ENCODE measurements around the gene KRT2.
"Not testable (repeated sequence)": the region's sequence is repeated elsewhere in the genome, so short reads cannot be mapped to it uniquely, and the experiment has no call there.

KRT2 gene

DNA sequence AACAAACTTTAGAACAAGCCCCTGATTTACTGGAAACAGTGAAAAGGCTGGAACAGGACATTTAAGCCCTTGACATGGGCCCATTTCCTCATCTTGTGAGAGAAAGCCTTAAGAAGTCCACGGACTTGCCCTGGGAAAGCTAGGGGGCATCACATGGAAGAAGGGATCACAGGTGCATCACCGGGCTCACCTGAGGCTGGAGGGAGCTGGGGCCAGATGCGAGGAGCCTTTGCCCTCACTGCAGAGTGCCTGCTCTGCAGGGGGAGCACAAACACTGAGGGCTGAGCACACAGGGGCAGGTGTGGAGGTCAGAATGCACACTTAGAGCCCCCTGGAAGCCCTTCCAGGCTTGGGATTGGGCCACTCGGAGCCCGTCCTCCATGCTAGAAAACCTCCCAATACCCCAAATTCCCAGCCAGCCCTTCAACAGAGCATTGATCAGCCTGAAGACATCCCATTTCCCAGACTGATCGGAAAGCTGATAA is 33.4 kb upstream of the KRT2 start:
- DNase-seq (ENCODE audit: low read depth, low spot score): no peak

GRCh38 chr12:52684431-52684830 is 32.4 kb upstream of the KRT2 start:
- no peak for DNase-seq (ENCODE audit: low read depth, low spot score)

DNA sequence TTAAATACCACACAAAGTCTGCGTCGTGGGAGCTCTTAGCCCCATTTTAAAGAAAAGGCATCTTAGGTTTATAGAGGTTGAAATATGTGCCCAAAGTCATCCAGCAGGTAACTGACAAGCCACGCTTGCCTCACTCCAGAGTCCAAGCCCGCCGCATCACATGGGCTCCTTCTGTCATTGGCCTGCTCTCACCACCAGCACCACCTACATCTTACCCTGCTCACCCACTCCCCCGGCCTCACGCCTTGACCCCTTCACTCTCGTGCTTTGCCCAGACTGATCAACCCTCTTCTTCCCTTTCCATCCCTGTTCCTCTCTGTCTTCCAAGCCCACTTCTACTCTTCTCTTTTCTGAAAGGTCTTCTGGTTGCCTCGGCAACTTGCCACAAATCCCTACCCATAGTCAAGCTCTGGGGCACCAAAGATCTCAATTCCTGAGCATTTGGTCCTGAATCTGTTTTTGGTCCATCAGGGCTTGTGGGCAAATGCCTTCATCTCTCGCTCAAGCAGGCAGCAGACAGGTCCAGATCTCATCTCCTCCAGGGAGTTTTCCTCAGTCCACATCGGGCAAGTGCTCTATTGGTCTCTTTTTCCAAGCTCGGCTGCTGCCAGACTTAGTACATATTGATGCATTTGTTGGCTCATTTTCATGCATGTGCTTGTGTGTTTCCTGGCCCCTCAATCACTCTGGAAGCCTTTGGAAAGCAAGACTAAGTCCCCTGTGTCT is 31.7 kb upstream of the KRT2 start:
- DNase-seq (ENCODE audit: low read depth, low spot score): no peak

GRCh38 chr12:52682938-52683574 is 31.0 kb upstream of the KRT2 start:
- no peak for DNase-seq (ENCODE audit: low read depth, low spot score)

DNA sequence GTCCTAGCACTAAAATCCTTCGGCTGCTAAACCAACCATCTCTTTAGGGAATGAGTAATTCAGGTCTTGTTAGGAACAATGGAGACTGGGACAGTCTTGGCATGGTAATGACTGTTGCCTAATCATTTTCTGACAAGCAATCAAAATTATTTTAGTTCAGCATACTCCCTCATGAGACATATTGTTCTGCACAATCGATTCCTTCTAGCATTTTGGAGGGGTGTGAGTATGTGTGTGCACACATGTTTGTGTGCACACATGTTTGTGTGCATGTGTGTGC is 30.3 kb upstream of the KRT2 start:
- no peak for DNase-seq (ENCODE audit: low read depth, low spot score)

GRCh38 chr12:52681526-52682380 is 29.7 kb upstream of the KRT2 start:
- no peak for DNase-seq (ENCODE audit: low read depth, low spot score)

DNA sequence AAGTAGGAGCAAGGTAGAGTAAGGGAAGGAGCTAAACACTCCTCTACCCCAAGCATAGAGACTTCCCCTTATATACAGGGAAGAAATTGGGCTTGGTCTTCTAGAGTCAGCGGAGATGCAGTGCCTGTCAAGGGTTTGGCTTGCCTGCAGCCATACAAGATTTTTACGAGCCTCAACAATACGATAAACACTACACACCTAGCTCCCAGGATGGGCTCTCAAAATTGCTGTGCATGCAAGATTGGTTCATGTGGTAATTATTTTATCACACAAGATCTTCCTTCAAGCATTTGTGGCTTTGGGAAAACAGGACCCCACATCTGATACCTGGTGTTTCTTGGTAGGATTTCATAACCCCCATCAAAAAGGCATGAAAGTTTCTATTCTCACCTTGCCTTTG is 28.4 kb upstream of the KRT2 start, which contains the start of gene KRT1:
TSS of gene KRT1 (minus strand) at position 45 of the 400 bp plus-strand sequence. CDS start 59 bp downstream, outside the sequence.
- no peak for DNase-seq (ENCODE audit: low read depth, low spot score)

DNA sequence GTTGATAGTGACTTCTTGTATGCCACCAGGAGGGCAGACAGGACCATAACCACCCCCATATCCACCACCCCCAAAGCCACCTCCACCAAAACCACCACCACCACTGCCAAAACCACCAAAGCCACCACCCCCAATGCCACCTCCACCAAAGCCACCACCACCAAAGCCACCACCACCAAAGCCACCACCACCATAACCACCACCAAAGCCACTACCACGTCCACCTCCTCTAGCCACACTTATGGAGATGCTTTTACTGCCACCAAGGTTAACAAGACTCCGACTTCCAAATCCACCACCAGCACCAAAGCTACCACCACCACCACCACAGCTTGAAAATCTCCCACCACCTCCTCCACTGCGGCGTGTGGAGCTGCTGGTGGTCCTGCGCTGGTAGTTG is 27.9 kb upstream of the KRT2 start:
- no peak for DNase-seq (ENCODE audit: low read depth, low spot score)

- no peak for DNase-seq (ENCODE audit: low read depth, low spot score)
Observed at GRCh38 chr12:52677671-52678070, 25.7 kb upstream of the KRT2 start.

DNA sequence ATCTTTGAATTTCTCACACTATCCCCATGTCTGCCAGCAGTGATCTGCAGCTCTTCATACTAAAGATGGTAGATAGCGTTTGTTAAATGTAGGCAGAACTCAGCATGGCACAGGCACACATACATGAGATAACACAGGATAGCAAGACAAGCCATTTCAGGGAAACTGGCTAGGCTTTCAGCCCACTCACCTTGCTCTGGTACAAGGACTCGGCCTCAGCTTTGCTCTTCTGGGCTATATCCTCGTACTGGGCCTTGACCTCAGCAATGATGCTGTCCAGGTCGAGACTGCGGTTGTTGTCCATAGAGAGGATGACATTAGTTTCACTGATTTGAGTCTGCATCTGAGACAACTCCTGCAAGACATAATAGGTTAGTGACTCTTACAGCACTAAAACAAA is 25.1 kb upstream of the KRT2 start:
- DNase-seq (ENCODE audit: low read depth, low spot score): no peak

GRCh38 chr12:52676163-52676562 is 24.2 kb upstream of the KRT2 start:
- no peak for DNase-seq (ENCODE audit: low read depth, low spot score)

GRCh38 chr12:52675301-52675701 is 23.3 kb upstream of the KRT2 start:
- no peak for DNase-seq (ENCODE audit: low read depth, low spot score)

DNA sequence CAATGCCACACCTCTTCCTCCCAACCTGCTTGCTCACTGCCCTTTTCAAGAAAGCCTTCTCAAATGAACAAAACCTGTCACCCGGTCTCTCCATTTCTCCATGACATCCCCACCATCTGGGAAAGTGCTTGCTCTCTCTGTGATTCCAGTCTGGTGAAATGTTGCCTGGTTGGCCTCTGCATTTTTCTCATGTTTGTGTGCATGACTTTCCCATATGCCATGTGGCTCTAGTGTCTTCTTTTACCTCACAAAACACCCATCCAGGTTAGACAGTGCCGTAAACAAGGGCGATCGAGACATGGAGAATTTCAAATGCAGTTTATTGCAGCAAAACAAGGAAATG is 22.4 kb upstream of the KRT2 start:
- DNase-seq (ENCODE audit: low read depth, low spot score): no peak

GRCh38 chr12:52673713-52674432 is 21.9 kb upstream of the KRT2 start:
- DNase-seq (ENCODE audit: low read depth, low spot score): no peak

DNA sequence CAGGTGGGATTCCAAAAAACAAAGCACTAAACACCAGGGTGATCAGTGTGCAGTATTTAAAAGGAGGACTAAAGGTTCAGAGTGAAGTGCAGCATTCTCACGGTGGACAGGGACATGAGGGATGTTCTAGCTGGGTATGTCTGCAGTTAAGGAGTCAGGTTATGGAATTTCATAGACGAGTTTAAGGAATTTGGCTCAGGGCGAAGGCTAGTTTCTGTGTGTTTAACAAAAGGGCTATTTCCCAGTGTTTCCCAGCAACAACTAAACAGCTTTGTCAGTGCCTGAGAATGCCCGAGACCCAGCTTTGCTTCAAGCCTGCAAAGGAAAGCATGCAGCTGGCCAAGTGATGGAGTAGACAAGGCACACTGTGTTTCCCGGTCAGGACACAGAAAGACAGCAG is 21.2 kb upstream of the KRT2 start:
- DNase-seq (ENCODE audit: low read depth, low spot score): no peak

DNA sequence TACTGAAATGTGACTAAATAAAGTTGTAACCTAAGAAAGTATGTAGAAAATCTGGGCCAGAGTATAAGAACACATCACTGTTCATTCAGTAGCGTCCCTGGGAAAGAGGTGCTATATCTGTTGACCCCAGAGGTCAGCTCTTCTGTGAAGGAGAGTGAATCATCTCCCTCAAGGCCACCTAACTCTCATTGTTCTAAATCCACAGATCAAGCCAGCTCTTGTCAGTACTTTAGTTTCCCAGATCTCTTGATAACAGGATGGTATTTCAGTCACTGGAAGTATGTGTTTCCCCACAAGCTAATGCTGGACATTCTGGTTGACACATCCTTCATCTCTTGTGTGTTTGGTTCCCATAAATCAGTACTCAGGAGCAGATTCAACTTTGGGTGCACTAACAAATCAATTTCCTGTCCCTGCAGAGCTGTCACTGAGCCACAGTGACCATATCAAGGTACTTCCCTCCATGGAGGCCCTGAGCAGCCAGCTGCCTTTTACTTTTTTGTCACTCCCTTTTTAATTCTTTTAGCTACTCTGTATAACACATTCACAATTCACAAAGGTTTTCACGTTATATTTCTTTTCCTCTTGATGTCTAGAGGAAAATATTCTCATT is 20.4 kb upstream of the KRT2 start:
- no peak for DNase-seq (ENCODE audit: low read depth, low spot score)

- DNase-seq (ENCODE audit: low read depth, low spot score): no peak
Observed at GRCh38 chr12:52670961-52671360, 18.9 kb upstream of the KRT2 start.

DNA sequence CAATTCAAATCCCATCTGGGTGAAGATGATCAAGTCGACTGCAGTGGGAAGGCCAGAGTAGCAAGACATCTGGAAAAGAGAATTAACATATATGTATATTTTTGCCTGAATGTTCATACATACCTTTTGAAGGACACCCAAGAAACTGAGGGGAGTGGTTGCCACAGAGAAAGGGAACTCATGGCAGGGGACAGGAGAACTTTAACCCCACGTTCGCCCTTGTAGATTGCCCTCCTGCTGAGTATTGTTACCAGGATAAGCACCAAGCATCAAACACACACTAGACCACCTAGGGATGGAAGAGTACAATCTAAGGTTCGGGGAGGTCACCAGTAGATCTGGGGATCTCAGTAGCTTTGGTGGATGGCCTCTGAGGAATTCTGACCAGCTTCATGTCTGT is 18.5 kb upstream of the KRT2 start:
- DNase-seq (ENCODE audit: low read depth, low spot score): no peak

DNA sequence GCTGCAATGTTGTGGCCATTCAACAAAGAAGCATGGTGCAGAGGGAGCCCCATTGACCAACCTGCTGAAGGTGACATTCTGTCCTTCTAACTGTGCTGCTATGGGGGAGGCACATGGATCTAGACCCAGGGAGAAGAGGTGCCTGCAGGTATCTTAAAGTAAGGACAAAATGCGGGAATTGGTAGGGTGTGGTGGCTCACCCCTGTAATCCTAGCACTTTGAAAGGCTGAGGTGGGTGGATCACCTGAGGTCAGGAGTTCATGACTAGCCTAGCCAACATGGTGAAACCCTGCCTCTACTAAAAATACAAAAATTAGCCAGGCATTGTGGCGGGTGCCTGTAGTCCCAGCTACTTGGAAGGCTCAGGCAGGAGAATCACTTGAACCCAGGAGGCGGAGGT is 17.9 kb upstream of the KRT2 start:
- DNase-seq (ENCODE audit: low read depth, low spot score): not testable (repeated sequence)

GRCh38 chr12:52669426-52669825 is 17.4 kb upstream of the KRT2 start:
- DNase-seq (ENCODE audit: low read depth, low spot score): no peak

GRCh38 chr12:52667931-52668330 is 15.9 kb upstream of the KRT2 start:
- DNase-seq (ENCODE audit: low read depth, low spot score): no peak

- no peak for DNase-seq (ENCODE audit: low read depth, low spot score)
Observed at GRCh38 chr12:52667509-52667908, 15.5 kb upstream of the KRT2 start.
